CD1c-positive myeloid dendritic cell (primary cell): ENCODE results near the gene ANKEF1.
"Not testable (repeated sequence)": the region's sequence is repeated elsewhere in the genome, so short reads cannot be mapped to it uniquely, and the experiment has no call there.

Experiments used
- DNase-seq: peaks from one replicate; pipeline ENCODE4 v3.0.0-alpha.2; 2016; ENCODE audit errors: extremely low spot score

ANKEF1 gene

DNA sequence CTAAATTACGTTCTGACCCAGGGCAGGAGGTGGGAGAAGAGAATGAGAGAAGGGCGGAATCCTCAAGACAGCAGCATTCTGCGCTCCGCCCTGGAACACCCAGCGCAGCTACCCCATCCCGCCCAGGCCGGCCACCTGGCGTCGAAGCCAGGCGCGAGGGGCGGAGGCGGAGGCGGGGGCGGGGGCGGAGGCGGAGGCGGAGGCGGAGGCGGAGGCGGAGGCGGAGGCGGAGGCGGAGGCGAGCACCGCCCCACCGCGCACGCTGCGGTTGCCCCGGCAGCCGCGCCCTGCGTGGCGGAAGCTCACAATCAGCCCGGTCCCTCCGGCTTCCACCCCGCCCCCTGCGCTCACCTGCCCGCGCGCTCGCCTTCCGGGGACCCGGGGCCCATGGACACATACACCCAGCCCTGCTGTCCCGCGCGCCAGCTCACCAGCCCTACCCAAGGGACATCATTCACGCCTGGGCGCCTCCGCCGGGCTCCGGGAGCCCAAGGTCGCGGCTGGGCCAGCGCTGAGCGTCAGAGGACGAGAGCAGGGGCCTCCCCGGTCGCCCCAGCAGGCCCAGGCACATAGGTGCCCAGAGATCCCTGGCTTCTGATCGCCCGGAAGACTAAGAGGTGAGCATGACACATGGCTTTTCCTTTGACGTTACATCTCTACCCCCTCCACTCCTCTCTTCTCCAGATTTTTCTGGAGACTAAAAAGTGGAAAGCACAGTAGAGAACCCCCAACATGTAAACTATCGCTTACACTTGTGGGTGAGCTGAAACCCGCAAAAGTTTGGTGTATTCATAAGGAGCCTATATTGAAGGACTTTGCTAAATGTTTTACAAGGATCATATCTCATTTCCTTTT is at the start of gene ANKEF1:
TSS of gene ANKEF1 (plus strand) at position 271 of the 855 bp plus-strand sequence. CDS start 3,315 bp downstream, outside the sequence.
- peak; percentile 43 for DNase-seq

DNA sequence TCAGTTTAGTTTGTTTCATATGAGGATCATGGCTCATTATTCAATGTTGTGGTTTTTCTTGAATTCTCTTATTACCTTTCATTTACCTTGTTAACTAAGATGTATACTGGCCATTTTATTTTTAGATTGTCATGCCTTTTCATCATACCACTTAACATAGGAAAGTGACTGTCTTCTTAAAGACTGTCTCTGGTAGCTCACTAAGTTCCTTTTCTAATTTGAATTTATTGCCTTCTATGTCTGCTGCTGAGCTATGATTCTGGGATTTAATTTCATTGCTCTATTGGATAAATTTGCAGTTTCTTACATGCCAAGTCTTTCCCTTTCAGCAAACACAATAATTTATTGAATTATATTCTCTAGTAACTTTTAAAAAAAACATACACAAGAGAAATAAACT is 49.5 kb upstream of the ANKEF1 start:
- DNase-seq: no peak

DNA sequence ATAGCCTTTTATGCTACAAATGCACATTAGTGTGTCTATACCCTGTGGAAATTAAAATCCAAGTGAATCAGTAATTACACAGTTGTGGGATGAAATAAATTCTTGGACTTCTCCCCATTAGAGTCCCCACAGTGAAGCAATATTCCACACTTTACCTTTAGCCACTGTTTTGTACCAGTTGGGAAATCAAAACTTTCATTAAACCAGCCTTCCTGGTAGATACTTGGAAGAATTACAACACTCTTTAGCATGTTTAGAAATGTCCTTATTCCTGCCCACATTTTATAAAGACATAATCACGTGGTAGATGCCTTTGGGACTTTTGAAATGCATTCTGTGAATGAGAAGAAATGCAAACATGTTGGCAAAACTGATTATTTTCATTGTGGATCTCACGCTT is 49.0 kb upstream of the ANKEF1 start:
- peak; percentile 50 for DNase-seq

DNA sequence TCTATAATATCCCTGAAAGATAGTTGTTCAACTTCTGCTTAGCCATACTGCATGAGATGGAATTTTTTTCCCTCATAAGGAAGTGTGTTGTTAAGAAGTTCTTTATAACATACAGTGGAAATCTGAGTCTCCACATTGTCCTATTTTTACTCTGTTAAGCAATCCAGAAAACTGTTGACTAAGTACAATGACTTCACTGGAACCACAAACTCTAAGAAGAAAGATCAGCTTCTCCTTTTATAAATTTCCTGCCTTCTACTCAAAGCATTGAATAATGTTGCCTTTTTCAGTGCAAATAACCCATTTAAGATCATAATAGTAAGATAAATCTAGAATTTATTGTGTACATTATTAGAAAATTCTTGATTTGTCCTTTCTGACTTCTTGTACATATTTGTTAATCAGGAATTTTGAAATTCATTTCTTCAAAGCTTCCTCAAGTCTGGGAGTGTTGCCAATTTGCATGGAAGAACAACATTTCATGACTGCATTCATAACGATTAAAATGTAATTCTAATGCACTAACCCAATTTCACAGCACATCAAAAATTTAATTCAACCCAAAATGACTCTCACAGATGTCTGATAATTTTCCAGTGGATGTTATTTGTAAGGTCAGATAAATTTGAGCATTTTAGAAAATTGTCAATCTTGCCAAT is 45.6 kb upstream of the ANKEF1 start:
- DNase-seq: peak; percentile 88

DNA sequence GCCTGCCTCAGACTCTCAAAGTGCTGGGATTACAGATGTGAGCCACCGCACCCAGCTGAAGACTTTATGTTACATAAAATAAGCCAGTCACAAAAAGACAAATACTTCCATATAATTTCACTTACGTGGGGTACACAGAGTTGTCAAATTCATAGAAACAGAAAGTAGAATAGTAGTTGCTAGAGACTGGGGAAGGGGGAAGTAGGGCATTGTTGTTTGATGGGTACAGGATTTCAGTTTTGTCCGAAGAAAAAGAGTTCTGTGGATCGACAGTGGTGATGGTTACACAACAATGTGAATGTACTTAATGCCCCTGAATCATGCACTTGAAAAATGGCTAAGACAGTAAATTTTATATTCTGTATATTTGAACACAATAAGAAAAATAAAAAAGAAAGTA is 41.6 kb upstream of the ANKEF1 start:
- peak; percentile 5 for DNase-seq

DNA sequence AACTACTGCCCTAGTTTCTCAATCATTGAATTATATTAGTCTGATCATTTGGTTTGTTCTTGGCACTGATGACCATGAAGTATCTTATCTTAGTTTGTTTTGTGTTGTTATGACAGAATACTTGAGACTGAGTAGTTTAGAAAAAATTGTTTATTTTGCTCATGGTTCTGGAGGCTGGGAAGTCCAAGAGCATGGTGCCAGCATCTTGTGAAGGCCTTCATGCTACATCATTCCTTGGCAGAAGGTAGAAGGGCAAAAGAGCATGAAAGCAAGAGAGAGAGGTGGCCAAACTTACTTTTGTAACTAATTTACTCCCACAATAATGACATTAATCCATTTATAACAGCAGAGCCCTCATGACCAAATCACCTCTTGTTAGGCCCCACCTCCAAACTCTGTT is 40.1 kb upstream of the ANKEF1 start:
- no peak for DNase-seq

DNA sequence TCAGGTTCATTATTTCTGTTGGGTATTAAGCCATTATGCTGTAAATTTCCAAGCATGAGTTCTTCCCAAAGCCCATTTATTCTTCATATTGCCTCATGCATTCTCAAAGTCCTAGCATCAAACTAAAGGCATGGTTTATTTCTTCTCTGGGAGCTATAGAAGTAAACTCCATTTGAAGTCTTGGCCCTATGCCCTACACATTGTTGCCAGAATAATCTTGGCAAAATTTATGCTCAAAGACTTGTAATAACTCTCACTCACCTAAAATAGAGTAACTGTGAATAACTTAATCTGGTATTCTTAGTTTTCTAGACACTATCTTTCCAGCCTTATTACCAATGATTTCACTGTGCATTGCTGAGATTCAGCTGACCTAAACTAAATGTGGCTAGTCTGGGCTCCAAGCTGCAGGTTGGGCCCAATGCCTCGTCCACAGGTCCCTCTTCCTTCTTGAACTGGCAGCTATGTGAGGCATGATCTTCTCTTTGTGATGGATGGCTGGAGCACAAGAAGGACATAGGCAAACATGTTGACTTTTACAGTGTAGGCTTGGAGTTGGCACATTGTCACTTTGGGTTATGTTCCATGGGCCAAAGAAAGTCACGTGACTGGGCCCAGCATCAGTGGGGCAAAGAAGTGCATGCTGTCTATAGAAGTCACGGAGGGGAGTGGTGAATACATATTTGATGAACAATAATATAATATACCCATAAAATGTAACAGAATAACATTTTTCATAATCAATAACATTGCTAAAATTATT is 39.1 kb upstream of the ANKEF1 start:
- no peak for DNase-seq

DNA sequence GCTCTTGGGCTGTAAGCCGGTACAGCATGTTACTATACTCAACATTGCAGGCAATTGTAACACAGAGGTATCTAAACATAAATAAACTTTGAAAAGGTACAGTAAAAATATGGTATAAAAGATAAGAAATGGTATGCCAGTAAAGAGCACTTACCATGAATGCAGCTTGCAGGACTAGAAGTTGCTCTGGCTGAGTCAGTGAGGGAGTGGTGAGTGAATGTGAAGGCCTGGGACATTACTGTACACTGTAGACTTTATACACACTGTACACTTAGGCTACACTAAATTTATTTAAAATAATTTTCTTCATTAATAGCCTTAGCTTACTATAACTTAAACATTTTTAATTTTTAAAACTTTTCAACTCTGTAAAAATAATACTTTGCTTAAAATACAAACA is 37.8 kb upstream of the ANKEF1 start:
- DNase-seq: no peak

DNA sequence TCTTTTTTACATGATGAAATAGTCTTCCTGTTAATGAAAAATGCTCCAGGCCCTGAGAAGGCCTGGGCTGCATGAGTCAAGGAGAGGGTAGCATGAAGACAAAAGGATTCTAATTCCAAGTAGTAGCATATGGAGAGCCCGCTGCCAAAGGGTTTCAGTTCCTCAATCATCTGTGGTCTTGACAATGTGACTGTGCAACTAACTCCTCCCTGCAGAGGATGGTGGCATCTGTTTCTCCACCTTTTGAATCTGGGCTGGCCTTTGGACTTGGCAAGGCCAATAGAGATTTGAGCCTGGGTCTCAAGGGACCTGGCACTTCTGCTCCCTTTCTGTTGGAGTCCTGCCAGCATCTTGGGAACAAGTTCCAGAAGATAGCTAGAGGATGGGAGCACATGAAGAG is 35.1 kb upstream of the ANKEF1 start:
- DNase-seq: peak; percentile 81

DNA sequence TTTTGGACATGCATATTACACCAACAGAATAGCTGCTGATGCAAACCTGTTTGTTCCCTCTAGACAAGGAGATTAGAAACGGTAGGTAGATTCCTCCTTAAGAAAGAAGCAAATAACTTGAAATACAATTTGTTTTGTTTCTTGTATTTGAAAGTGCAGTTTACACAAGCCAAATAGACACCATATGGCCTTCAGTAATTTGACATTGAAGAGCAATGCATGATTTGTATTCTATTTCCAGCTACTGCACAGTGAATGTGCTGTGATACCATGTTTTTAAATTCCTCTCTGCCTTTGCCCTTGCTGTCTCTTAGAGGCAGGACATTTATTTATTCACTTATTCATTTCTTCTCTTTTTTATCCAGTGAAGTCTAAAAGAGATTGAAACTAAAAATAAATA is 31.9 kb upstream of the ANKEF1 start:
- no peak for DNase-seq

DNA sequence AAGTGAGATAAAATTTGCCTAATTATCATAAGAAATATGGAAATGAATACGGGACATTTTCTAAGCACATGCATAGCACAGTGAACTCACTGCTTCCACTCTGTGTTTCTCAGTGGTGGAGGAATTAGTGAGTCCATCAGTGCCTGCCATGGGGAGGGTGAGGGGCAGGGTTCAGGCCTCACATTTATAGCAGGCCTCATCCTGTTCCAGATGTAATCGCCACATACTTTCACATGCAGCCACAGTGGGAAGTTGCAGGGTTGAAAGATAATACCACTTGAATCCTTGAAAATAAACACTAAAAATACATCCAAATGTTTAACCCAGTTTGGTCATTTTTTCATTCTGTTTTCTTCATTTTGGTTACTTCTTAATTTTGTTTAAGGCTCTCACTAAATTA is 29.9 kb upstream of the ANKEF1 start:
- DNase-seq: no peak

DNA sequence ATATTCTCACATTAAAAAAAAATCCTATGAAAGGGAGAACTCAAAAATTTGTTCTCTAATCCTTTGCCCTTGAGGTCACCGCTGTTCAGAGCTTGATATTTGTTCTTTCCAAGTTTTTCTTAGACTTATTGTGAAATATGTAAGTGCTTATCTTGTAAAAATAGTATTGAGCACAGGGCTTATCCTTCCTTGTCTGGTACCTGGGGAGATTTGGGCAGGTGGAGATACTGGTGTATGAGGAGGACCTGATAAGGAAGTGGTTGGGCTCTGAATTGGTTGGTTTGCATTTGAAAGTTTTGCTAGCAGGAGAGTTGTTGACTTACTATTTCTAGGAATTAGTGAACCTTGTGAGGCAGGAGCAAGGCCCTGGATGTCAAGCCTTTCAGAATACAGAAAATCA is 28.9 kb upstream of the ANKEF1 start:
- DNase-seq: no peak

DNA sequence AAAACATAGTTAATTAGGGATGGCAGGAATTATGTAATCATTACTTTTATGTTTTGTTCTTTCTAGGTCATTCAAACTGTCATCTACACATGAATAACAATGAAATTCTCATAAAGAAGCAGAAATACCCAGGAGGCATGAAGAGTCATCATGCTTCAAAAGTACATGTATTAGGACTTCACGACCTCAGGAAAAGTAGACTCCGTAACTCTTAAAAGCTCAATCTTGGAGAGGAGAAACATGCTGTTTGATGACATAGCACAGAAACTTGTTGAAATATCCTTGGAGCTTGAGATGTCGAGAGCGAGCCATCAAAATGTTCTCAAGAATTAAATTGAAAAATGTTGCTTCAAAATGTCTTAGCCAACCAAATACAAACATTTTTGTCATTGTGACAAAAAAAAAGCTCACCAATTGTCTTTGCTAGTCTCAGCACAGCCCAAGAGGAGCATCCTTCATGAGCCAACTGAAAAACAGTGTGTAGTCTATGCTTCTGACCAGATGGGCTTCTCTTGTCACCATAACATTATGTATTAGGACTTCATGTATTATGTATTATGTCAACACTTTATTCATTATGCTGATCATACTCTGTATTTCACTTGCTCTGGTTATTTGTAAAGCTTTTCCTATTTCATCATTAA is 28.2 kb upstream of the ANKEF1 start:
- DNase-seq: no peak

DNA sequence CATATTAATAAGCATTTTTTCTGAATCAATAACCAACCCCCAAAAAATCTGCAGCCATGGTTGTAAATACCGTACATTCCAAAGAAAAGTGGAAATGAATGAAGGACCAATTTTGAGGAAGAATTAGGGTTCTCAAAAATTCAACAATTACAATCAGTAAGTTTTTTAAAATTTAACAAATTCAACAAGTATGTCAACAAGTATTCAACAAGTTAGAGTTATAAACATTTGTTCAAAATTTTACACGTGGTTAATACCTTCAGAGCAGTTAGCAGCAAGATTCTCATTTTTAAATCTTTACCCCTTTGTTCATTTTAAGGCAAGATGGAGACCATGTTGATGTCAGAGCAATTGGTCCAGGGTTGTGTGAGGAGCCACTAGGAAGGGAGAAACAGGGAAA is 27.6 kb upstream of the ANKEF1 start:
- DNase-seq: no peak

DNA sequence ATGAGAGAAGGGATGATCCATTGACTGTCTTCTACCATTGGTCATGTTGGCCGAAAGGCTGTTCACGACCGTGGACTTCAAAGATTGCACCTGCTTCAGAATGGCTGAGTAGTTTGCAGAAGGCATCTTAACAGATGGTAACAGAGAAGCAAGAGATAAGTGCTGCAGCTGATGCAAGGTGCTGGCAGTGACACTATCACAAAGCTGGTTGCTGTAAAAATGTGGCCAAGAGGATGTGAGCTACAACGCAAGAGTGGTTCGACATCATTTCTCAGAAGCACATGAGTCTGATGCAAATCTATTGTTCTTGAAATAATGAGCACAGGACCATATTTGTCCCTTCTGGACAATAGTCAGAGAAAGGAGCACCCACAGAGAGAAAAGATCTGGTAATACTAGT is 27.0 kb upstream of the ANKEF1 start:
- DNase-seq: no peak

DNA sequence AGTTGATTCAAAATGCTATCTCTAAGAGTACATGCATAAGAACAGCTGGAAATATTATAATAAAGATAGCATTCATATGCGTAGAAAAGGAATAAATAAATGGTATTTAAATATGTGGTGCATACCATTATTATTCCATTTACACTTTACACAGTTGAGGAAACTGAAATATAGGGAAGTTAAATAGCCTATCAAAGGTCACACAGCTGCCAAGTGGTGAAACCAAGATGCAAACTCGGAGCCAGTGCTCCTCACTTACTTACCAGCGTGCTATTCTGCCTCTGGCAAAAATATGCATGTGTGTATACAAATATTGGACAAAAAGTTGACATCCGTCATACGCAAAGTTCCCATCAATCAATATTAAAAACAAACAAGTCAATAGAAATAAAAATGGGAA is 22.3 kb upstream of the ANKEF1 start:
- peak; percentile 30 for DNase-seq

DNA sequence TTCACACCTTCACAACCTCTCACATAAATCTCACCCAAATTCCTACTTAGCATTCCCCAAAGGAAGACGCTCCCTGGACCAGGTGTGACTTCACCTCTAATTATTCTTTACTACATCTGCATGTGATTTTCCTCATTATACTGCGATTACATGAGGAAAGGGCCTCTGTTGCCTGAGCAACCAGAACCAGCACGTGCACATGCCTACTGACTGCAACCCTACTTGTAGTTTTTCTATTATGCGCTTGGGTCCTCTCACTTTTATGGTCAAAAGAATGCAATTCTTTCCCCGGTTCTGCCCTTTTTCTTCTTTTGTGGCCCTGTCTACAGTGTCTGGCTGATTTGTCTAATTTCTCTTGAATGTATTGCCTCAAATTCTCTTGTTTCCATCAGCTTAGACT is 20.4 kb upstream of the ANKEF1 start:
- no peak for DNase-seq

DNA sequence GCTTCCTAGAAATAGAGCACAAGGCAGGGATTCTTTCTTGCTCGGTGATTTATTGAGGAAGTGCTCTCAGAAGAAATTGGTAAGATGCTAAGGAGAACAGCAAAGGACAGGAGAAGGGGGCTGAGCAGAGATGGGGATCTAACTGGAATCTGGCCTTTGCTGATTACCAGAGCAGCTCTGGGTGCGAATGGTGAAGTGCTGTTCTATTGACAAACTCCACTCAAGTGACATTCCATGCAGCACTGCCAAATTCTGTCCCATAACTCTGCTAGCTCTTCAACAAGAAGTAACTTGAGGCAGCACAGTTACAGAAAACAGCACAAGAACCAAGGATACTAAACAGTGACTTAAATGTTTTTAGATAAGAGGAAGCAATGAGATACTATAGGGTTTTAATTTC is 13.8 kb upstream of the ANKEF1 start:
- DNase-seq: no peak

DNA sequence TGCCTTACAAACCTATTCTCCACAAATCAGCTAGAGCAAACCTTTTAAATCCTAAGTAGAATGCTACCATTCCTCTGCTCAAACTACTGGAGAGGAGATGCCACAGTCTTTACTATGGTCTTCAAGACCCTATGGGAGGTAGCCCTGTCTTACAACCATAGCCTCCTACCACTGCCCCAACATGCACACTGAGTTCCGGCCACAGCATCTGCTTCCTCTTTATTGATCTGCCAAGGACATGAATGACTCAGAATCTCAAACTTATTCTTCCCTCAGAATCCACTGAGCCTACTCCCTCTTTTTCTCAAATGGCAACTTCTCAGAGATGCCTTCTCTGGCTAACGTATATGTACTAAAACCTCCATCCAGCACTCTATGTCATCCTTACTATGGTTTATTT is 12.2 kb upstream of the ANKEF1 start:
- no peak for DNase-seq

DNA sequence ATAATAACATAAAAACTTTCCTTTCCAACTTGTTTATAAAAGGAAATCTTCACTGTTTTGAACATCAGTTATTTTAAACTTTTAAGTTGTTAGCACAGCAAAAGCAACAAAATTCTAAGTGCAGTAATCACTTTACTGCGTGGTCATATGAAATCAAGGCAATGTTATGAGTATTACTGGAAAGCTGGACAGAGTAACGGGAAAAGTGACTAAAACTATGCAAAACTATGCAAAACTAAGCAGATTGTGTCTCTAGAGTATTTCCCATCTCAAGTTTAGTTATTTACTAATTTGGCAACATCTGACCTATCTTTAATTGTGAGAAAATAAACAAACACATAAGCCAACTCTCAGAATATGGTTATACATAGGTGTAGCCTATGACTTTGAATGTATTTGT is 10.9 kb upstream of the ANKEF1 start:
- DNase-seq: no peak

DNA sequence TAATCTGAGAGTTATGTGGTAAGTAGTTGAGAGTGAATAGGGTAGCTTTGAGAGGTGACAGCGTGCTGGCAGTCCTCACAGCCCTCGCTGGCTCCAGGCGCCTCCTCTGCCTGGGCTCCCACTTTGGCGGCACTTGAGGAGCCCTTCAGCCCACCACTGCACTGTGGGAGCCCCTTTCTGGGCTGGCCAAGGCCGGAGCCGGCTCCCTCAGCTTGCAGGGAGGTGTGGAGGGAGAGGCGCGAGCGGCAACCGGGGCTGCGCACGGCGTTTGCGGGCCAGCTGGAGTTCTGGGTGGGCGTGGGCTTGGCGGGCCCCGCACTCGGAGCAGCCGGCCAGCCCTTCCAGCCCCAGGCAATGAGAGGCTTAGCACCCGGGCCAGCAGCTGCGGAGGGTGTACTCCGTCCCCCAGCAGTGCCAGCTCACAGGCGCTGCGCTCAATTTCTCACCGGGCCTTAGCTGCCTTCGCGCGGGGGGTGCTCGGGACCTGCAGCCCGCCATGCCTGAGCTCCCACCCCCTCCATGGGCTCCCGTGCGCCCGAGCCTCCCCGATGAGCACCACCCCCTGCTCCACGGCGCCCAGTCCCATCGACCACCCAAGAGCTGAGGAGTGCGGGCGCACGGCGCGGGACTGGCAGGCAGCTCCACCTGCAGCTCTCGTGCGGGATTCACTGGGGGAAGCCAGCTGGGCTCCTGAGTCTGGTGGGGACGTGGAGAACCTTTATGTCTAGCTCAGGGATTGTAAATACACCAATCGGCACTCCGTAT is 3.2 kb upstream of the ANKEF1 start:
- not testable (repeated sequence) for DNase-seq
